C4-2B (cell line): ENCODE results near the gene CCDC148.
"Not testable (repeated sequence)": the region's sequence is repeated elsewhere in the genome, so short reads cannot be mapped to it uniquely, and the experiment has no call there.

Source experiments
- H3K27ac ChIP-seq: fragments of 450-650 bp; 2 replicates; pipeline ENCODE4 v1.5.1; 2017
- ZFX ChIP-seq: fragments of 450-650 bp; IDR thresholded peaks from 2 replicates; pipeline ENCODE4 v1.6.1; 2017
- TF ChIP-seq, protein P1 (sequence below): fragments of 450-650 bp; conservative IDR thresholded peaks from 2 replicates; pipeline ENCODE4 v1.5.1; 2017; ENCODE audit warnings: mild to moderate bottlenecking

Gene CCDC148

DNA sequence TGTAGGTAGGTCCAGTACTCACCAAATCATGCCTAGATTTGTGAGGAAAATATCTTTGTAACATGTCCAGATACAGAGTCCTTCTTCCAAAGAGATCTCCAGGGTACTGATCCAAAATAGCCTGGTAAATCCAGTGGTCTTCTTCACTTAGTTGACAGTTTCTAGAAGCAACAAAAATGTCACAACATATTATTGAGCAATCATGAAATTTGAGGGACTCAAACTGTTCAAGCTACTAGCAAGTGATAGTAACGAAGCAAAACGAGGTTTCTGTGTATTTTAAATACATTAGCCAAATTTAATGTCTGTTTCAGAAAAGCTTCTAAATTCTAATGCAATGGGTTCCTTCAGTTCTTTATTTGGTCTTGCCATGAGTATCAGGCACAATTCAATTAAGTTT is 142.8 kb downstream of the CCDC148 start:
- TF ChIP-seq ZFX = no peak
- TF ChIP-seq, protein P1, sequence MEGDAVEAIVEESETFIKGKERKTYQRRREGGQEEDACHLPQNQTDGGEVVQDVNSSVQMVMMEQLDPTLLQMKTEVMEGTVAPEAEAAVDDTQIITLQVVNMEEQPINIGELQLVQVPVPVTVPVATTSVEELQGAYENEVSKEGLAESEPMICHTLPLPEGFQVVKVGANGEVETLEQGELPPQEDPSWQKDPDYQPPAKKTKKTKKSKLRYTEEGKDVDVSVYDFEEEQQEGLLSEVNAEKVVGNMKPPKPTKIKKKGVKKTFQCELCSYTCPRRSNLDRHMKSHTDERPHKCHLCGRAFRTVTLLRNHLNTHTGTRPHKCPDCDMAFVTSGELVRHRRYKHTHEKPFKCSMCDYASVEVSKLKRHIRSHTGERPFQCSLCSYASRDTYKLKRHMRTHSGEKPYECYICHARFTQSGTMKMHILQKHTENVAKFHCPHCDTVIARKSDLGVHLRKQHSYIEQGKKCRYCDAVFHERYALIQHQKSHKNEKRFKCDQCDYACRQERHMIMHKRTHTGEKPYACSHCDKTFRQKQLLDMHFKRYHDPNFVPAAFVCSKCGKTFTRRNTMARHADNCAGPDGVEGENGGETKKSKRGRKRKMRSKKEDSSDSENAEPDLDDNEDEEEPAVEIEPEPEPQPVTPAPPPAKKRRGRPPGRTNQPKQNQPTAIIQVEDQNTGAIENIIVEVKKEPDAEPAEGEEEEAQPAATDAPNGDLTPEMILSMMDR = no peak
- no peak overlapping the region for H3K27ac ChIP-seq

DNA sequence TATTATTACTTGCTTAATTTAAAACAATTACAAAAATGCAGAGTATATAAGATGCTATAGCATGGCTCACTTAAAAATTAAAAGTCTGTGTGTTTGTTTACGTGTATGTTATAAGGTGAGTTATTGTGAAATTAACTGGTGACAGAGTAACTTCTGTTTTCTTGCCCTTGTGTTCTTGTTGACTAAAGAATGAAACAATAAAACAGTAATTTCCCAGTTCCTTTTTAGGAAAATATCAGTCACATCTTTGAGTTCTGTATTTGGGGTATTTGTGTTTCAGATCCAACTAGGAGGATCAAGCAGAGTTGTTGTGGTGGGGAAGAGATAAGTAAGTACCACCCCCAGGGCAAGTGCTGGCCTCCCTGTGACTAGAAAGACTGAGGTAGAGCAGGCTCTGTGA is 143.6 kb downstream of the CCDC148 start:
- no peak for TF ChIP-seq ZFX
- TF ChIP-seq, protein P1 = no peak

GRCh38 chr2:158310407-158310806 is 146.1 kb downstream of the CCDC148 start:
- H3K27ac ChIP-seq = not testable (repeated sequence)

More for the DNA sequence above, 143.6 kb downstream of the CCDC148 start:
- no peak overlapping the region for H3K27ac ChIP-seq

- TF ChIP-seq, protein P1 = no peak
- TF ChIP-seq ZFX = no peak
- H3K27ac ChIP-seq = no peak overlapping the region
Observed at GRCh38 chr2:158305501-158305900, 151.1 kb downstream of the CCDC148 start.

- TF ChIP-seq, protein P1 = no peak
- TF ChIP-seq ZFX = no peak
- H3K27ac ChIP-seq = no peak overlapping the region
Observed at GRCh38 chr2:158300394-158300793, 156.2 kb downstream of the CCDC148 start.

GRCh38 chr2:158297606-158298005 is 158.9 kb downstream of the CCDC148 start:
- no peak overlapping the region for H3K27ac ChIP-seq
- TF ChIP-seq, protein P1 = no peak
- TF ChIP-seq ZFX = no peak

DNA sequence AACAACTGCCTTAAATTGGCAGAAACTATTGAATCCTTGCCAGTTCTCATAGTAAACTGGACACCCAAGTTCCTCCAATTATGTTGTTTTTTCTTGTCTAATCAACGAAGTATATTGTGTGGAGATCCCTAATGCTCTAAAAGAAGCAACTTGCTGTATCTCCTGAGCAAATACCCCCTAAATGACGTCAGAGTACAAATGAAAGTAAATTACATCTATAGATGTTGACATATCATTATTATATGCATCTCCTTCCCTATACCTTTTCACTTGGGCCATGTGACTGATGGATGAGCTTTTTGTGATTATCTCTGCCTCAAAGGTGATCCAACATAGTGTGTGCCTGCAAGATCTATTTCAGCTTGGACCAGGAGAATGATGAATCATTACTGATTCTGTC is 159.4 kb downstream of the CCDC148 start:
- TF ChIP-seq, protein P1 = no peak
- TF ChIP-seq ZFX = no peak
- H3K27ac ChIP-seq = no peak overlapping the region

DNA sequence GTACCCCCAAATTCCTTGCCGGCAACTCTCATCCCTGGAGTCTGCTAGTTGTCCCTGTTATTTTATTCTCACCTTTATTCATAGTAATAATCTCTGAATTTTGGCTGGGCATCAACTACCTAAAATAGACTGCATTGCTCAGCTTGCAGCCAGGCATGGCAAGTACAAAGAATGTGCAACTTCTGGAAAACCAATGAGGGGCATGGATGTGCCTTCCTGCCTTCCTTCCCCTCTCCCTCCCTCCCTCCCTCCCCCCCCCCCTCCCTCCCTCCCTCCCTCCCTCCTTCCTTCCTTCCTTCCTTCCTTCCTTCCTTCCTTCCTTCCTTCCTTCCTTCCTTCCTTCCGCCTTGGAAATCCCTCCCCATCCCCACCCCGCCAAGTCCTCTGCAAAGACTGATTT is 162.8 kb downstream of the CCDC148 start:
- H3K27ac ChIP-seq = no peak overlapping the region
- TF ChIP-seq, protein P1 = no peak
- no peak for TF ChIP-seq ZFX
